ENCODE results near the gene RTN4R. TPM values are rescaled to one million over a fixed set of nuclear protein-coding genes. Genes with fewer than 3 reads are reported as not detected.
"Not testable (repeated sequence)": the region's sequence is repeated elsewhere in the genome, so short reads cannot be mapped to it uniquely, and the experiment has no call there.

RTN4R gene
- total RNA-seq, 6 donors from 2014 or later, result 2.6 to 13.0 (median 9.0) TPM

GRCh38 chr22:20290045-20290392, 21.9 kb upstream of the RTN4R start:
- no peak for ATAC-seq (ENCODE audit: low FRiP score in 2 of 2)
- TF ChIP-seq POLR2AphosphoS5 (IDR thresholded peaks at IDR 0.05) (no peak), CTCF (IDR thresholded peaks at IDR 0.05) (no peak), POLR2A (IDR thresholded peaks at IDR 0.05) (no peak)
- no peaks in the 10 kb centered on the region for H3K9me3 ChIP-seq
- 60 to 82% methylated on average over 1 to 10 of the region's 10 CpGs for WGBS, 2 donors
- DNase-seq, result peak in 1 of 2 donors; percentile 68
- no peak overlapping the region for H3K4me3 ChIP-seq
- H3K27me3 ChIP-seq, result no peaks in the 10 kb centered on the region
- no peaks in the 10 kb centered on the region for H3K36me3 ChIP-seq
- H3K4me1 ChIP-seq, result no peaks in the 10 kb centered on the region
- H3K27ac ChIP-seq, result no peak overlapping the region

GRCh38 chr22:20289182-20290044, 21.3 kb upstream of the RTN4R start:
- H3K36me3 ChIP-seq; H3K27me3 ChIP-seq; H3K4me3 ChIP-seq; ATAC-seq (ENCODE audit: low FRiP score in 2 of 2); H3K9me3 ChIP-seq; H3K4me1 ChIP-seq; H3K27ac ChIP-seq: not testable (repeated sequence)
- 75 to 83% methylated on average over 8 to 21 of the region's 23 CpGs for WGBS, 2 donors
- peak in 1 of 2 donors; percentile 52 for DNase-seq

- H3K9me3 ChIP-seq; H3K4me3 ChIP-seq; H3K36me3 ChIP-seq; H3K4me1 ChIP-seq; H3K27ac ChIP-seq; H3K27me3 ChIP-seq; ATAC-seq (ENCODE audit: low FRiP score in 2 of 2): not testable (repeated sequence)
- DNase-seq, result peak in 1 of 2 donors; percentile 45
- 53 to 74% methylated on average over 6 to 14 of the region's 20 CpGs for WGBS, 2 donors
Measured at GRCh38 chr22:20286784-20287423, 18.8 kb upstream of the RTN4R start.

- 39 to 42% methylated on average over 5 to 8 of the region's 8 CpGs for whole genome bisulfite sequencing, 2 donors
- not testable (repeated sequence) for H3K27ac ChIP-seq; H3K4me1 ChIP-seq; ATAC-seq (ENCODE audit: low FRiP score in 2 of 2); H3K4me3 ChIP-seq; H3K36me3 ChIP-seq; H3K9me3 ChIP-seq; H3K27me3 ChIP-seq
- peak in 1 of 2 donors; percentile 47 for DNase-seq
Measured at GRCh38 chr22:20286312-20286660, 18.2 kb upstream of the RTN4R start.

GRCh38 chr22:20285473-20286311, 17.6 kb upstream of the RTN4R start:
- ATAC-seq (ENCODE audit: low FRiP score in 2 of 2) (peak; percentile 83 to 88), DNase-seq (peak; percentile 79 to 95)
- H3K36me3 ChIP-seq, H3K4me1 ChIP-seq, H3K27me3 ChIP-seq, H3K9me3 ChIP-seq, H3K27ac ChIP-seq, H3K4me3 ChIP-seq: not testable (repeated sequence)
- 23% methylated on average over 5 of the region's 12 CpGs; no CpG with 5 or more reads in 1 of the 2 donors for WGBS, 2 donors
- peak; percentile 46 to 88 (median 78) for TF ChIP-seq CTCF (IDR thresholded peaks at IDR 0.05)

- Histone ChIP-seq H3K4me3 (no peak overlapping the region), H3K27ac (no peak overlapping the region), H3K4me1 (no peaks in the 10 kb centered on the region), H3K36me3 (no peaks in the 10 kb centered on the region), H3K9me3 (no peaks in the 10 kb centered on the region), H3K27me3 (no peaks in the 10 kb centered on the region)
- TF ChIP-seq POLR2A (IDR thresholded peaks at IDR 0.05) (no peak), EP300 (IDR thresholded peaks at IDR 0.05) (no peak), POLR2AphosphoS5 (IDR thresholded peaks at IDR 0.05) (no peak), CTCF (IDR thresholded peaks at IDR 0.05) (no peak)
- 79% methylated on average over 6 to 12 of the region's 13 CpGs for WGBS, 2 donors
- ATAC-seq (ENCODE audit: low FRiP score in 2 of 2) (no peak), DNase-seq (peak in 1 of 2 donors; percentile 71)
Measured at GRCh38 chr22:20284471-20285086, 16.5 kb upstream of the RTN4R start.

Data from upper lobe of left lung (tissue), 6 donors.